ENCODE results near the gene LIPC.

LIPC gene

GRCh38 chr15:58407236-58407775, 24.5 kb upstream of the LIPC start:
- no peak for DNase-seq

- DNase-seq = no peak
Observed at GRCh38 chr15:58407778-58408177, 24.0 kb upstream of the LIPC start.

GRCh38 chr15:58409861-58410260, 21.9 kb upstream of the LIPC start:
- DNase-seq = no peak

DNA sequence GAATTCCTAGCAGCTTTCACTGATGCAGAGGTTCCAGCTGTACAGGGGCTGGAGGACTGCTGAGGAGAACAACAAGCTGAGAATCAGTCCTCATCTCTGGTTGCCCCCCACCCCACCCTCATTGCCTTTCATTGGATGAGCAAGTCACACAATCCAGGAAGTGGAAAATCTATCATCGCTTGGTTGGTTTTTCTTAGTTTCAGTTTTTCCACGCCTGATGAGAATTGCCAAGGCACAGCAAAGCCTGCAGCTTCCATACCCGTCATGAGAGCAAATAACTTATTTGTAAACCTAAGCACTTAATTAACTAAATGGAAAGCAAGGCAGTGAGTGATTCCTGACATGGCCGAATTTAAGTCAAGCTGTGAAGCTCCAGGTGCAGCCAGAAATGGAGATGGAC, 21.4 kb upstream of the LIPC start:
- DNase-seq = peak; percentile 18

DNA sequence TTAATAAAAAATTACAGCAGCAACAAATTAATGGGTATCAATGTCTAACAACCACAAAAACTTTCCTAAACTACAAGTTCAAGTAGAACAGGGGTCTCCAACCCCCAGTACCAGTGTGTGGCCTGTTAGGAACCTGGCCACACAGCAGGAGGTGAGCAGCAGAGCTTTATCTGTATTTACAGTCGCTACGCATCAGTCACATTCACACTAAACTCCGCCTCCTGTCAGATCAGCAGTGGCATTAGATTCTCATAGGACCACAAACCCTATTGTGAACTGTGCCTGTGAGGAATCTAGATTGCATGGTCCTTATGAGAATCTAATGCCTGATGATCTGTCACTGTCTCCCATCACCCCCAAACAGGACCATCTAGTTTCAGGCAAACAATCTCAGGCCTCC, 18.5 kb upstream of the LIPC start:
- DNase-seq = no peak

DNA sequence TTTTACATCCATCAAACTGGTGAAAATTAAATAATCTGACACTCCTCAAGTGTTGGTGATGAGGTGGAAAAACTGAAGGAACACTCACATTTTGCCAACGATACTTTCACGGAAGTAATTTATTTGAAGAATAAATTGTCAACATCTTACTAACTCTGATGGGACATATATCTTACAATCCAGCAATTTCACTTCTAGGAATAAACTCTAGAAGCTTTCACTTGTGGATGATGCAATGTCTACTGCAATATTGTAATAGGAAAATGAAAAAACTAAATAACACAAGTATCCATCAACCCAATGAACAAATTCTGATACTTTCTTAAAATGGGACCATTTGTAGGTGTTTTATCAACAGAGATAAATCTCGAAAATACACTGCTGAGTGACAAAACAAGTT, 16.2 kb upstream of the LIPC start:
- DNase-seq = no peak

DNA sequence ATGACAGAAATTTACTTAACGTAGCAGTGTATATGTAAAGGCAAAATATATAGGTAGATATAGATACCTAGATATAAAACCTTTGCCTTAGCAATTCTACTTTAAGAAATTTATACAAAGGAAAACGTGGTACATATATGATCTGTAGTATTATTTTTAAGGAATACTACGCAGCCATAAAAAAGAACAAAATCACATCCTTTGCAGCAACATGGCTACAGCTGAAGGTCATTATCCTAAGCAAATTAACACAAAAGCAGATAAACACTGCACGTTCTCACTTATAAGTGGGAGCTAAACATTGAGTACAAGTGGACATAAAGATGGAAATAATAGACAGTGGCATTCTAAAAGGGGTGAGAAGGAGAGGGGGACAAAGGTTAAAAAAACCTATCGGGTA, 14.8 kb upstream of the LIPC start:
- no peak for DNase-seq

DNA sequence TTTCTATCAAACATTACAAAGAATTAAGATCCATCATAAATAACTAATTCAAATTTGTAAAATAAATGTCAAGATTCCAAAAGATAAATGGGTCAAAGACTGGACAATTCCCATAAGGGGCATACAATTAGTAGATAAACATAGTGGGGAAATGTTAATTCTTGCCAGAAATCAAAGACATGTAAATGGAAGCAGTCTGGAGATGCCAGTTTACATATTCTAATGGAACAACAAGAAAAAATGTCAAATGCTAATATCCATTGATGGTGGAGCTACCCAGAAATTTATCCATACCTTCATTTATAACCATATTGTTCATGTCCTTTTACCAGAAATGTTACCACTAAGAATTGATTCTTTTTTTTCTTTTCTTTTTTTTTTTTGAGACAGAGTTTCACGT, 13.7 kb upstream of the LIPC start:
- no peak for DNase-seq

- no peak for DNase-seq
Observed at GRCh38 chr15:58419803-58420524, 11.8 kb upstream of the LIPC start.

DNA sequence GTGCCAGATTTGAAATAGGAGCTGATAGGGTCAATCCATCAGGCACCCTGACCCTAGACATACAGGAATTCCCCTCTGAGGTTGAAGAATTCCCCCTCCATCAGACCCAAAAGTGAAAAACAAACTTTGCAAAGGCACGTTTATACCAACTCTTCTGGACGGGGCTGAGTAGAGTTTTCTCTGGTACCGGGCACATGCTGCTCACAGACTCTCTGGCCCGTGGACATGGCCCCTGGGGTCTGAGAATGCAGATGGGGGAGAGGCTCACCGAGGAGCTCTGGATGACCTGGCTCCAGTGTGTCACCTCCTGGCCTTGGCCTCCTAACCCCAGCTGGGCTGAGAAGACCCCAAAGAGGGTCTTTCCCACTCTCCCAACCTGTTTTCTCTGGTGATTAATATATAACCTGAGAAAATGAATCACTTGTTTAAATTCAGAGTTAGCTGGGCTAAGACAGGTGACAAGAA, 11.2 kb upstream of the LIPC start:
- DNase-seq = no peak

DNA sequence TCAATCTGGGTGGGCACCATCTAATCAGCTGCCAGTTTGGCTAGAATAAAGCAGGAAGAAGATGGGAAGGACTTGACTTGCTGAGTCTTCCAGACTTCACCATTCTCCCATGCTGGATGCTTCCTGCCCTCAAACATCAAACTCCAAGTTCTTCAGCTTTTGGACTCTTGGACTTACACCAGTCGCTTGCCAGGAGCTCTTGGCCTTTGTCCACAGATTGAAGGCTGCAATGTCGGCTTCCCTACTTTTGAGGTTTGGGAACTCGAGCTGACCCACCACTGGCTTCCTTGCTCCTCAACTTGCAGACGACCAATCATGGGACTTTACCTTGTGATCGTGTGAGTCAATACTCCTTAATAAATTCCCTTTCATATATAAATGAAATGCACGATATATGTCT, 8.6 kb upstream of the LIPC start:
- DNase-seq = no peak

GRCh38 chr15:58423831-58424608, 7.8 kb upstream of the LIPC start:
- no peak for DNase-seq

DNA sequence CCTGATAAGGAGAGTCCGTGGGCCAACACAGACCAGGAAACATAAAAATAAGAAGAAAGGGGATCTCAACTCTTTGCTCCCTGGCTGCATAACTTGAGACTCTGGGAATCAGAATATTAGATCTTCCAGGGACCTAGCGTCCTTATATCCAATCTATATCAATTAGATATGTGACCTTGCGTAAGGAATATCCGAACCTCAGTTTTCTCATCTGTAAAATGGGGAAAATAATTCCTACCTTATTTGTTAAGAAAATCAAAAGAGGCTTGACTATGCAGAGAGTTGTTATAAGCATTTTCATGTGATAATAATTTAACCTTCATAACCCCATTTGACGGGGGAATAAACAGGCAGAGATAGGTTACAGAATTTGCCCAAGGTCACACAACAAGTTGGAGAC, 7.1 kb upstream of the LIPC start:
- no peak for DNase-seq

- DNase-seq = no peak
Observed at GRCh38 chr15:58425185-58425584, 6.6 kb upstream of the LIPC start.

- no peak for DNase-seq
Observed at GRCh38 chr15:58425834-58426233, 6.0 kb upstream of the LIPC start.

GRCh38 chr15:58426501-58426900, 5.3 kb upstream of the LIPC start:
- DNase-seq = no peak

DNA sequence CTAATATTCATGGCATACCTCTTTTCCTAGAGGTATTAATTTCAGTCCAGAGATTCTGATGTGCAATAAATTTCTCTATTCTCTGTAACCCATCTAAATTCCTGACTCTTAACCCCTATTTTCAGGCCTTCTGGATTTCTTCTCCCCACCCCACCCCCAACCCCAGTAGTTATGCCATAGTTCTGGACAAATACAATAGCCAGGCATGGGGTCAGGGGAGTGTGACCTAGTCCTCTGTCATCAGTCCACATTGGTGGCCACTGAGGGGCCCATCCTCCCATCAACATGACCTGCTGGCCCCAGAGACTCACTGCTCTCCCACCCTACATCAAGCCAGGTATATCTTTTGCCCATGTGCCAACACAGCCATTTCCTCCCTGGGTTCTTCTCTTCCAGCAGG, 3.8 kb upstream of the LIPC start:
- no peak for DNase-seq

DNA sequence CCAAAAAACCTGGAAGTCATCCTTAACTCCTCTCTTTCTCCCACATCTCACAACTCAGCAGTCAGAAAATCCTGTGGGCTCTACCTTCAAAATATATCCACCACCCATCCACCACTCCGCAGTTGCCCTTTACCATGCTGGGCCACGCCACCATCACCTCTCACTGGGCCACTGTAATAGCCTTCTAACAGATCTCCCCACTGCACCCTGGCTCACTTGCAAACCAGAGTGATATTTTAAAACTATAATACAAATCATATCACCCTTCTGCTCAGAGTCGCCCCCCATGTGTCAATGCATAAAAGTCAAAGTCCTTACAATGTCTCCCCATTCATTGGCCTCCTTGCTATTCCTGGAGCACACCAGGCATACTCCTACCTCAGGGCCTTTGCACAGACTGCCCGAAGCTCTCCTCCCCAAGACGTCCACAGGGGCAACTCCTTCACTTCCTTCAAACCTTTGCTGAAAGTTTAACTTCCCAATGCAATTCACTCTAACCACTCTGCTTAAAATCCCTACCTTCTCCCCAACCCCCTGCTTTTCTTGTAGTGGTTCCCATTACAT, 1.5 kb upstream of the LIPC start:
- DNase-seq = no peak

DNA sequence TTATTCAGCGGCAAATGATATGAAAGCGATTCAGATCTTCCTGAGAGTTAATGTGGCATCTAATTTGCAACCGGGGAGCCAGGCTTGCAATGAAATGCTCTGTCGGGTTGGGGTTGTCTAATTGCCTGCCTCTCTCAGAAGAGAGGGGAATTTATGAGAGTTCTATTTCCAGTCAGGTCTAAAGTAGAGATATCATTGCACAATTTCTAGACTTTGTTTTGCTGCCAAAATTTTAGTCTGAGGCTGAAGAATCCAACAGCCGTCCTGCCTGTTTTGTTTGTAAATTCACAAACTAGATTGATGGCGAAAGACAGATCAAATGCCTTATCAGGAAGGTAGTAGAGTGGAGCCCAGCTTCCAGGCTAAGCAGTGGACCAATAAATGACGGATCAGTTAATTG, 610 bp downstream of the LIPC start:
- no peak for DNase-seq

- DNase-seq = no peak
Observed at GRCh38 chr15:58433597-58434333, 2.0 kb downstream of the LIPC start.

DNA sequence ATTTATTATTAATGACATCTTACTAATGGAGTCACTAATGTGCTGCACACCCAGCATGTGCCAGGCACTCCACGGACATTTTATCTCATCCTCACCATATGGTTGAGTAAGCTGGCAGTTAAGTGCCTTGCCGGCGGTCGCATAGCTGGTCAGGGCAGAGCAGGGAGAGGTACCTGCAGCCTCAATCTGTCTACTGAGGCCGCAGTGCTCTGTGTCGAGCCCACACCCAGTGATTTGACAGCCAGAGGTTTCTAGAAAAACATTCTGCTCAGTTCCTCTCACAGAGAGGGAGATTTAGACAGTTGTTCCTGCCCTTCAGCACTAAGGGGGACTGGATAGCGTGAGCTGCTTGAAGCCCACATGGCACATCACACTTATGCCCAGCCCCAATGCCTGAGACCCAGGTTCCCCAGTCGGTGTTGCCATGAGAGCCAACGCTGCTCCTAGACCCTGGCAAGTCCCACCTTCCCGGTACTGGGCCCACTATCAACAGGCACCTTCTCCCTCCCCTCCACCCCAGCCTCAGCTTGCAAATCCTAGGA, 2.6 kb downstream of the LIPC start:
- DNase-seq = no peak

DNA sequence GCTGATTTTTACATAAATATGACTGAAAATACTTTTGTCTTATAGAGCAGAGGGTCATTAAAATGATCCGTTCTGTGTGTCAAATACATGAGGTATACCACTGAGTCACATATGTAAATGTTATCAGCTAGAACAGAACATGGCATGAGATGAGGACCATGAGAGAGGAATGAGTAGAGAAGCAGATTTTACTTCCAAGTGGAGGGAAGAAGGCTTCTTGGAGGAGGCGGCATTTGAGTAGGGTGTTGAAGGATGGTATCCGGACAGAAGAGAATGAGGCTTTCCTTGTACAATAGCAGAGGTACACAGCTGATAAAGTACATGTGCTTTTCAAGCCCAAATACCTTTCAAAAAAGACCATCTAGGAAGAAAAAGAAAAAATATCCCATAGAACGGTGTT, 4.8 kb downstream of the LIPC start:
- no peak for DNase-seq

GRCh38 chr15:58437531-58438105, 5.8 kb downstream of the LIPC start:
- DNase-seq = no peak

Data from activated CD4-positive, alpha-beta T cell treated with anti-CD3 and anti-CD28 coated beads, Interleukin-2, amount 50 U/mL, for 16 hours (primary cell).